ENCODE results near the gene NKAP.
A peak's percentile ranks its signal among the peaks of the same experiment; 100 is the strongest.
"Not testable (repeated sequence)": the region's sequence is repeated elsewhere in the genome, so short reads cannot be mapped to it uniquely, and the experiment has no call there.

The NKAP gene

DNA sequence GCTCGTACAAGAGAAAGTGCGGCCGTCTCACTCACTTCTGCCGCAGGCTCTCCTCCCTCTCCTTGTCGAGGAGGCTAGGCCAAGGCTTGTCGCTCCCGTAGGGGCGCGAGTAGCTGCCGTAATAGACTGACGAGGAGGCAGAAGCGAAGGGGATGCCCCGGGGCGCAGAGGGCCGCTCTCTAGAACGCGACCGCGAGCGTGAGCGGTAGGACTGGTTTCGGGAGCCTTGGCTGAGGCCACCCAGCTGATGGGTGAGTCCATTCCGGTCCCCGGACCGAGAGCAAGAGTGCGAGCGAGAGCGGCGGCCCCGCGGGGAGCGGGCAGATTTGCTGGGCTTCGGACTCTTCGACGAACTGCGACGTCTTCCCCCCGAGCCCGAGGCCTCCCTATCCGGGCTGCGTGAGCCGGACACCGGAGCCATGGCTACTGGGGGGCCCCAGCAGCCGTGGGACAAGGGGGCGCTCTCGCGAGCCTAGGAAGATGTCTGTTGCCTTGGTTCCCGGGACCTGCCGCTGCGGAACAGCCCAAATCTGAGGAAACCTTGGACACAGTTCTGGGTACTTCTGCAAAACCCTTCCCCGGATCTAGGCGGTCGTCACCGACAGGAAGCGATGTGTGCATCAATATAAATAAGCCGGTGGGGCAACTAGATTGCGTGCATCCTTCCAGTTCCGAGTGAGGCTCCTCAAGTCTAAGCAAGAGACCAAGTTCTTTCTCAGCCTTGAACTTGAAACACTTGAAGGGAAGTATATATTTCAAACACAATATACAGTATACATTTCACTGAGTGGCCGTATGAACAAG lies at the start of gene NKAP:
Gene NKAP (minus strand): TSS at position 567 of the 804 bp plus-strand sequence. CDS start 146 bp downstream, at position 421.
- DNase-seq: peak; percentile 88

DNA sequence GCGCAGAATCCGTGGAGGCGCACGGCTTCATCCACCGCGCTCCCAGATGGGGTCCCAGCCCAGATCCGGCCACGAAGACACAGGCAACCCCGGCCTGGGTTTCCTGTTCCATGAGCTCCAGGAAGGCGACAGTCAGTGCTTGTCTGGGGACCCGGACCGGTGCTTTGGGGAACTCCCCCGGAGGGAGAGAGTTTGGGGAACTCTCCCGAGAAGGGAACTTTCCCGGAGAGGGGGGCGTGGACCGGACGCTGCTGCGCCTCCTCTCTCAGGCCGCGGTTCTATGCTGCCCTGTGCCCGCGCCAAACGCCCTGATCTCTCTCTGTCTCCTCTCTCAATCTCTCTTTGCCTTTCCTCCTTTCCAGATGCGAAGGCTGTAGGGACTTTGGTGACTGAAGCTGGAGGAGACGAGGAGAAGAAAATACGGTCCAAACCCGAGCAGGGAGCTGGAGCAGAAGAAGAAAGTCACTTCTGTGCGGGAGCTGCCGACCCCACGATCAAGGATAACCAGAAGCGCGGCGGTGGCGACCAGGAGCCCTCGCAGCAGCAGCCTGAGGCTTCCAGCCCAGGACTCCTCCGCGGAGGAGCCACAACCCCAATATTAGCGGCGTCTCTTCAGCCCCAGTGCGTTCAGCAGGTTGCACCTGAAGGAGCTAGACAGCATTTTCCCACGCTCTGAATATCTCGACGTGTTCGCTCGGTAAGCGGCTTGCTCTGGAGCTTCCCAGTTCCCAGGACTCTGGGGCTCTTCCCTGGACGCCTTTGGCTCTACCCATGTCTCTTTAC lies 47.6 kb upstream of the NKAP start:
- no peak for DNase-seq

GRCh38 chrX:119990556-119991004 lies 47.0 kb upstream of the NKAP start:
- DNase-seq: no peak

DNA sequence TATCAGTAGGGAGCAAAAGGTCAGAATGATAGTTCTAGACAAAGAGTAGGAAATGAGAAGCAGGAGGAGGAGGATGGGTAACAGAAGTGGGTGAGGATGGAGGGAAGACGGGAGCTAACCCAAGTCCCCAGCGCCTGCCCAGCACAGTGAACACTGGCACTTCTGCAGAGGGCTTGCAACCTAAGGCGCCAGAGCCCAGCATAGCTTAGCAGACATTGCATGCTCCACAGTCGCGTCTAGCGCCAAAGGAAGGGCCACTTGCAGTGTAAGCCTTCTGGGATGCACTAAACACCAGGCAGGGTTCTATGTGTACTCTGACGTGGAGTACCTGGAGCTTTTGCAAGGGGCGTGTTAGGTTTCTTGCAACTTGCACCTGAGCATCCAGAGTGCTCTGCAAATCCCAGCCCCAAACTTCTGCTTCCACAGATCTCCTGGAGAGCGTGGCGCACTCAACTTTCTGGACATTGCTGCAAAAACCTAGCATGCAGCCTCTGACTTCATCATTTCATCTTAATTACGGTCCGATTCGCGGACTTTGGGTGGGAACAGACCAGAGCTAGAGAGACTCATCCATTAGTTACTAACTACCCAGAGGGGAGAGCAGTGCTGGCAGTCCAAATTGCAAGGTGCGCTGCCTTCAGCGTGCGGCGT lies 46.5 kb upstream of the NKAP start:
- DNase-seq: no peak

DNA sequence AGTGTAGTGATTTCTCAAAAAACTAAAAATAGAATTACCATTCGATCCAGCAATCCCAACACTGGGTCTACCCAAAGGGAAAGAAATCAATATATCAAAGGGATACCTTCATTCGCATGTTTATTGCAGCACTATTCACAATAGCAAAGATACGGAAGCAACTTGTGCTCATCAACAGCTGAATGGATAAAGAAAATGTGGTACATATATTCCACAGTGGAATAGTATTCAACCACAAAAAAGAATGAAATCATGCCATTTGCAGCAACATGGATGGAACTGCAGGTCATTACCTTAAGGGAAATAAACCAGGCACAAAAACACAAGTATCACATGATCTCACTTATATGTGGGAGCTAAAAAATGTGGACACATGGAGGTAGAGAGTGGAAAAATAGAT lies 42.7 kb upstream of the NKAP start:
- DNase-seq: no peak

DNA sequence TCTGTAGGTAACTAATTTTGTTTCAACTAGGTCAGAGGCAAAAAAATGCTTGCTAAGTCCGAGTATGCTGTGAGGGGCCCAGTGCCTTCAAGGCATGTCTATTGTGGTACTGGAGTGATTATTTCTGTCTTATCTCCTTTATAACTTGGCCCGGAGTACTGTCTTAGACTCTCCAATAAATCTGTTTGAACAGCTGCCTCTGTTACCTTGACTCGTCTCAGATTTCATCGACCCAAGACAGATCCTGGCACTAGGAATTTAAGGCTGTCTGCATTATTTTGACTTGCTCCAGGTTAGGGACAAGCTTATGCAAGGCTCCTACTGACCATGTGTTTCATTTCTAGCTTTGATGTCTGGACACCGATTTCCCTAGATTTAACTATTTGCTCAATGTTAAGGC lies 41.1 kb upstream of the NKAP start:
- no peak for DNase-seq

GRCh38 chrX:119983494-119983893 lies 39.9 kb upstream of the NKAP start:
- DNase-seq: no peak

- DNase-seq: no peak
Measured at GRCh38 chrX:119982145-119982544, 38.6 kb upstream of the NKAP start.

DNA sequence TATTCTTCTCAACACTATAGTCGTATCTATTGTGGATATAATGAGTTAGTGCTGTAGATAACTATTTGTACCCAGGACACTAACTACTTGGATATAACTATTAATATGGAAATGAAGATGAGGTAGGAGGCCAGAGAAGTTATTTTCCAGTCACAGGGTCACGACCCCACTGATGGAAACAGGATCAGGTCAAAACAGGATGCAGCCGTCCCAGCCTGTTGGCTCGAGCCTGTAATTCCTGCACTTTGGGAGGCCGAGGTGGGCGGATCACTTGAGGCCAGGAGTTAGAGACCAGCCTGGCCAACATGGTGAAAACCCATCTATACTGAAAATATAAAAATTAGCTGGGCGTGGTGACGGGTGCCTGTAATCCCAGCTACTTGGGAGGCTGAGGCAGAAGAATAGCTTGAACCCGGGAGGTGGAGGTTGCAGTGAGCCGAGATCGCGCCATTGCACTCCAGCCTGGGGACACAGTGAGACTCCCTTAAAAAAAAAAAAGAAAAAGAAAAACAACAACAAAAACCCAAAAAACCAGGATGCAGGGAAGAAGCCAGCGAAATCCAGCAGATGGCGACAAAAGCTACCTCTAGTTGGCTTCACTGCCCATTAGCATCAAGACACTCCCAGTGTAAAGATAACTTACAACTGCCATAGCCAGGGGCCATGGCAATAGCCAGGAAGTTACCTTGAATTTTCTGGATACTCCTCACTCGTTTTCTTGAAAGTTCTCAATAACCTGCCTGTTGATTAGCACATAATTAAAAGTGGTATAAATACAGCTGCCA lies 37.9 kb upstream of the NKAP start:
- no peak for DNase-seq

GRCh38 chrX:119977172-119977571 lies 33.6 kb upstream of the NKAP start:
- DNase-seq: not testable (repeated sequence)

GRCh38 chrX:119971184-119971583 lies 27.6 kb upstream of the NKAP start:
- DNase-seq: no peak

GRCh38 chrX:119970574-119970973 lies 27.0 kb upstream of the NKAP start:
- no peak for DNase-seq

GRCh38 chrX:119966837-119967236 lies 23.3 kb upstream of the NKAP start:
- not testable (repeated sequence) for DNase-seq

GRCh38 chrX:119960625-119961024 lies 17.1 kb upstream of the NKAP start:
- no peak for DNase-seq

DNA sequence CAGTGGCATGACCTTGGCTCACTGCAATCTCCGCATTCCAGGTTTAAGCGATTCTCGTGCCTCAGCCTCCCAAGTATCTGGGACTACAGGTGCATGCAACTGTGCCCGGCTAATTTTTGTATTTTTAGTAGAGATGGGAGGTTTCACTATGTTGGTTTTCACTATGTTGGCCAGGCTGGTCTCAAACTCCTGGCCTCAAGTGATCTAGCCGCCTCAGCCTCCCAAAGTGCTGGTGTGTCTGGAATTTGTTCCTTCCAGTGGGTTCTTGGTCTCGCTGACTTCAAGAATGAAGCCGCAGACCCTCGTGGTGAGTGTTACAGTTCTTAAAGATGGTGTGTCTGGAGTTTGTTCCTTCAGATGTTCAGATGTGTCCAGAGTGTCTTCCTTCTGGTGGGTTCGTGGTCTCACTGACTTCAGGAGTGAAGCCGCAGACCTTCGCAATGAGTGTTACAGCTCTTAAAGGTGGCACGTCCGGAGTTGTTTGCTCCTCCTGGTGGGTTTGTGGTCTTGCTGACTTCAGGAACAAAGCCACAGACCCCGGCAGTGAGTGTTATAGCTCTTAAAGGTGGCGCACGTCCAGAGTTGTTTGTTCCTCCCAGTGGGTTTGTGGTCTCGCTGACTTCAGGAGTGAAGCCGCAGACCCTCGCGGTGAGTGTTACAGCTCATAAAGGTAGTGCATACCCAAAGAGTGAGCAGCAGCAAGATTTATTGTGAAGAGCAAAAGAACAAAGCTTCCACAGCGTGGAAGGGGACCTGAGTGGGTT lies 12.4 kb upstream of the NKAP start:
- DNase-seq: peak; percentile 30

DNA sequence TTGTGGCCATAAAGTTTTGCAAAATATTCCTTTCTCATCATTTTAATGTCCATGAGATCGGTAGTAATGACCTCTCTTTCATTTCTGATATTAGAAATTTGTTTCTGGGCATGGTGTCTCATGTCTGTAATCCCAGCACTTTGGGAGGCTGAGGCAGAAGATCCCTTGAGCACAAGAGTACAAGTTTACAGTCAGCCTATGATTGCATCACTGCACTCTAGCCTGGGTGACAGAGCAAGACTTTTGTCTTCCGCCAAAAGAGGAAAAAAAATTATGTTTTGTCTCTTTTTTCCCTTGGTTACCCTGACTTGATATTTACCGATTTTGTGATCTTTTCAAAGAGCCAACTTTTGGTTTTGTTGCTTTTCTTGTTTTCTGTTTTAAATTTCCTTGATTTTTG lies 10.8 kb upstream of the NKAP start:
- no peak for DNase-seq

GRCh38 chrX:119948381-119948780 lies 4.8 kb upstream of the NKAP start:
- DNase-seq: no peak

- no peak for DNase-seq
Measured at GRCh38 chrX:119945481-119945880, 1.9 kb upstream of the NKAP start.

- DNase-seq: no peak
Measured at GRCh38 chrX:119942831-119943184, 743 bp downstream of the NKAP start.

DNA sequence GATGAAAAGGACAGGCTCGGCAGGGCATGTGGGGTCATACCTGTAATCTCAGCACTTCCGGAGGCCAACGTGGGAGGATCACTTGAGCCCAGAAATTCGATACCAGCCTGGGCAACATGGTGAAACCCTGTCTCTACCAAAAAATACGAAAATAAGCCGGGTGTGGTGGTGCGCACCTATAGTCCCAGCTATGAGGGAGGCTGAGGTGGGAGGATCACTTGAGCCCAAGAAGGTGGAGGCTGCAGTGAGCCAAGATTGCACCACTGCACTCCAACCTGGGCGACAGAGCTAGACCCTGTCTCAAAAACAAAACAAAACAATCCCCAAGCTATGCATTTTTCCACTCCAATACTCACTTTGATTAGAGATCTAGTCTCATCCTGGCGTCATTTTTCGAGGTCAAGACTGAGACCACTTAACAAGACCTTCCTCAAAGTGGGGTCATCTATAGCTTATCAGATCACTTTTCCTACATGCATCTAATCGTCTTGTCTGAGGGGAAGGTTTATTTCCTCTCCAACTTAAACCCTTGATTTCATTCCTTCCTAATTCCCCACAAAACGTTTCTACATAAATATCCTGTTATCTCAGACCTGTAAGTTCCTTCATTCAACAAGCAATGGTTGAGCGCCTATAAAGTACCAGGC lies 1.3 kb downstream of the NKAP start:
- DNase-seq: no peak

- no peak for DNase-seq
Measured at GRCh38 chrX:119941336-119941735, 2.2 kb downstream of the NKAP start.
